ENCODE results near the gene IL4R. TPM values are rescaled to one million over a fixed set of nuclear protein-coding genes. Genes with fewer than 3 reads are reported as not detected.

IL4R gene
- total and polyA plus RNA-seq, 2 experiments from 2014 or later: 6.4 to 17.6 TPM

GRCh38 chr16:27356794-27357193 lies 43.0 kb downstream of the IL4R start (continued):
- no peak for TF ChIP-seq REST (IDR thresholded peaks at IDR 0.05; ENCODE audit: unreplicated experiment)
- no peak for TF ChIP-seq CREB1 (CRISPR knock-in tag; IDR thresholded peaks at IDR 0.05; ENCODE audit: low read depth)
- TF ChIP-seq EZH2 (IDR thresholded peaks at IDR 0.05; ENCODE audit: low read depth, unreplicated experiment): no peak
- no peak for TF ChIP-seq JUNB (IDR thresholded peaks at IDR 0.05; ENCODE audit: unreplicated experiment)
- no peak for TF ChIP-seq EZH2phosphoT487 (IDR thresholded peaks at IDR 0.05; ENCODE audit: unreplicated experiment)
- TF ChIP-seq POLR2AphosphoS5 (IDR thresholded peaks at IDR 0.05; ENCODE audit: low read depth): no peak
- no peak for TF ChIP-seq ZNF114 (CRISPR knock-in tag; IDR thresholded peaks at IDR 0.05)
- no peak for TF ChIP-seq NANOG (IDR thresholded peaks at IDR 0.05; ENCODE audit: borderline replicate concordance)

- Histone ChIP-seq H3F3A (replicated peaks; ENCODE audit: low read depth) (no peaks in the 10 kb centered on the region), H3K4me2 (no peak overlapping the region), H3K9me2 (ENCODE audit: insufficient read depth) (no peaks in the 10 kb centered on the region), H3K27me3 (ENCODE audit: insufficient read depth) (no peaks in the 10 kb centered on the region), H3K36me3 (ENCODE audit: insufficient read depth) (no peaks in the 10 kb centered on the region), H3K27ac (ENCODE audit: low read depth) (no peak overlapping the region), H2AFZ (no peak overlapping the region), H3K79me2 (replicated peaks; ENCODE audit: insufficient read depth) (no peaks in the 10 kb centered on the region), H3K4me1 (ENCODE audit: insufficient read depth) (no peaks in the 10 kb centered on the region), H3K4me3 (no peak overlapping the region), H4K20me1 (replicated peaks; ENCODE audit: insufficient read depth) (no peaks in the 10 kb centered on the region)
- DNase-seq (ENCODE audit: low spot score) (no peak), ATAC-seq (no peak)
- H3K4me3 Mint-ChIP-seq: no peak overlapping the region
- TF ChIP-seq NANOG (IDR thresholded peaks at IDR 0.05; ENCODE audit: borderline replicate concordance) (no peak), CREB1 (CRISPR knock-in tag; IDR thresholded peaks at IDR 0.05; ENCODE audit: low read depth) (no peak), ETS1 (IDR thresholded peaks at IDR 0.05) (no peak)
- peaks cover 53% of the 10 kb centered on the region for H3K36me3 Mint-ChIP-seq (ENCODE audit: low read depth)
- H3K9me3 Mint-ChIP-seq: no peaks in the 10 kb centered on the region; the same call in 2 of the 3 replicates
- 0 out of 3 replicates have a peak, but pooled peaks cover 3% of the 10 kb centered on the region for H3K4me1 Mint-ChIP-seq
- H3K27me3 Mint-ChIP-seq (ENCODE audit: insufficient read depth, low read depth, poor library complexity): no peaks in the 10 kb centered on the region
- H3K27ac Mint-ChIP-seq: no peak overlapping the region
These were observed 45.3 kb downstream of the IL4R start for GRCh38 chr16:27359051-27359450.

GRCh38 chr16:27359615-27360014 lies 45.8 kb downstream of the IL4R start:
- H3K27ac Mint-ChIP-seq: no peak overlapping the region
- H3K9me3 Mint-ChIP-seq: no peaks in the 10 kb centered on the region; the same call in 2 of the 3 replicates
- no peak overlapping the region for H3K27ac ChIP-seq (ENCODE audit: low read depth)
- no peaks in the 10 kb centered on the region for H3K36me3 ChIP-seq (ENCODE audit: insufficient read depth)
- no peak overlapping the region for H3K4me3 ChIP-seq
- no peak overlapping the region for H3K4me2 ChIP-seq
- no peaks in the 10 kb centered on the region for H3K4me1 ChIP-seq (ENCODE audit: insufficient read depth)
- no peaks in the 10 kb centered on the region for H3F3A ChIP-seq (replicated peaks; ENCODE audit: low read depth)
- peaks cover 47% of the 10 kb centered on the region for H3K36me3 Mint-ChIP-seq (ENCODE audit: low read depth)
- no peaks in the 10 kb centered on the region for H3K9me2 ChIP-seq (ENCODE audit: insufficient read depth)
- no peaks in the 10 kb centered on the region for H3K79me2 ChIP-seq (replicated peaks; ENCODE audit: insufficient read depth)
- no peaks in the 10 kb centered on the region for H4K20me1 ChIP-seq (replicated peaks; ENCODE audit: insufficient read depth)
- H3K4me3 Mint-ChIP-seq: no peak overlapping the region
- ATAC-seq (no peak), DNase-seq (ENCODE audit: low spot score) (no peak)
- no peak overlapping the region for H2AFZ ChIP-seq
- no peaks in the 10 kb centered on the region for H3K27me3 ChIP-seq (ENCODE audit: insufficient read depth)
- no peaks in the 10 kb centered on the region for H3K27me3 Mint-ChIP-seq (ENCODE audit: insufficient read depth, low read depth, poor library complexity)
- 0 out of 3 replicates have a peak, but pooled peaks cover 3% of the 10 kb centered on the region for H3K4me1 Mint-ChIP-seq
- TF ChIP-seq ETS1 (IDR thresholded peaks at IDR 0.05) (no peak), CTCF (conservative IDR thresholded peaks at IDR 0.05; ENCODE audit: low read depth in 2 of 2) (no peak), NANOG (IDR thresholded peaks at IDR 0.05; ENCODE audit: borderline replicate concordance) (no peak), EZH2 (IDR thresholded peaks at IDR 0.05; ENCODE audit: low read depth, unreplicated experiment) (no peak), ZNF114 (CRISPR knock-in tag; IDR thresholded peaks at IDR 0.05) (no peak), ZNF331 (CRISPR knock-in tag; IDR thresholded peaks at IDR 0.05; ENCODE audit: low read depth) (no peak), JUNB (IDR thresholded peaks at IDR 0.05; ENCODE audit: unreplicated experiment) (no peak), CREB1 (CRISPR knock-in tag; IDR thresholded peaks at IDR 0.05; ENCODE audit: low read depth) (no peak)

Data from GM23338 (cell line).